Retinal pigment epithelial cell (primary cell): ENCODE data around the gene MGAT5.

Experiments used
- DNase-seq: peaks from one replicate; pipeline ENCODE4 v3.0.0-alpha.2; 2010; ENCODE audit warnings: low read depth
- H3K4me3 ChIP-seq: 2 replicates; pipeline ENCODE4 v1.5.1; 2011; ENCODE audit warnings: mild to moderate bottlenecking, low read length, control low read depth, moderate library complexity
- CTCF ChIP-seq: conservative IDR thresholded peaks from 2 replicates; pipeline ENCODE4 v1.5.1; 2011; ENCODE audit warnings: low read depth, low read length, control low read depth, inconsistent platforms

MGAT5 gene

GRCh38 chr2:134389381-134389780 is 135.5 kb downstream of the MGAT5 start:
- DNase-seq, result no peak
- no peak overlapping the region for H3K4me3 ChIP-seq
- no peak for TF ChIP-seq CTCF

- DNase-seq, result no peak
- TF ChIP-seq CTCF, result no peak
- no peak overlapping the region for H3K4me3 ChIP-seq
Observed at GRCh38 chr2:134391751-134392160, 137.9 kb downstream of the MGAT5 start.

GRCh38 chr2:134392442-134393074 is 138.7 kb downstream of the MGAT5 start:
- TF ChIP-seq CTCF, result no peak
- DNase-seq, result no peak
- no peak overlapping the region for H3K4me3 ChIP-seq

GRCh38 chr2:134393075-134393461 is 139.2 kb downstream of the MGAT5 start:
- TF ChIP-seq CTCF, result no peak
- H3K4me3 ChIP-seq, result no peak overlapping the region
- DNase-seq, result no peak

- no peak overlapping the region for H3K4me3 ChIP-seq
- DNase-seq, result no peak
- no peak for TF ChIP-seq CTCF
Observed at GRCh38 chr2:134395779-134396178, 141.9 kb downstream of the MGAT5 start.

GRCh38 chr2:134396493-134396892 is 142.6 kb downstream of the MGAT5 start:
- no peak for DNase-seq
- H3K4me3 ChIP-seq, result no peak overlapping the region
- TF ChIP-seq CTCF, result no peak

GRCh38 chr2:134397146-134397896 is 143.4 kb downstream of the MGAT5 start:
- DNase-seq, result no peak
- no peak for TF ChIP-seq CTCF
- no peak overlapping the region for H3K4me3 ChIP-seq
